T-cell (primary cell): ENCODE measurements around the gene RNF111. TPM values are rescaled to one million over a fixed set of nuclear protein-coding genes. Genes with fewer than 3 reads are reported as not detected.
A peak's percentile ranks its signal among the peaks of the same experiment; 100 is the strongest.

Experiments used
- ATAC-seq, 4 experiments: fragments of 200-7000 bp in 3 of 4; fragments of 150-1000 bp in 1 of 4; cut with Tn5 transposase; replicated peaks in 1 of 4; 1 replicate in 3 of 4; 2 replicates in 1 of 4; pipeline ENCODE4 v1.10.0; 2021; ENCODE audit warnings: moderate library complexity in 3 of 4, mild to moderate bottlenecking in 2 of 4, moderate number of reproducible peaks in 1 of 4
- CTCF ChIA-PET, 2 donors: fragments of 300-600 bp; sonication (Branson Sonifier 250); formaldehyde crosslinking; loops; one replicate each; lab custom pipeline; 2022; ENCODE audit warnings: antibody characterized with exemption in 2 of 2; lab: Charles Lee
- POLR2A ChIA-PET, 2 donors: fragments of 300-600 bp; sonication (Branson Sonifier 250); formaldehyde crosslinking; loops; one replicate each; lab custom pipeline; 2022; ENCODE audit warnings: antibody characterized with exemption in 2 of 2; lab: Charles Lee
- DNase-seq, 35 experiments: peaks; one replicate each; pipeline versions ENCODE4 v3.0.0 to v3.0.0-alpha.2; 2013 to 2023
- H3K27ac ChIP-seq: one replicate; pipeline ENCODE4 v1.5.1; 2013; ENCODE audit warnings: low read length
- H3K27me3 ChIP-seq, 2 experiments: replicated peaks in 1 of 2; 1 replicate in 1 of 2; 2 replicates in 1 of 2; pipeline versions ENCODE4 v1.6.1 to v1.7.0; 2013; ENCODE audit warnings: low read length in 1 of 2, mixed read lengths in 1 of 2; ENCODE audit not compliant: control insufficient read depth in 2 of 2, insufficient read depth in 2 of 2; ENCODE audit errors: extremely low read depth in 1 of 2
- H3K36me3 ChIP-seq, 2 donors: 1 replicate in 1 of 2; 2 replicates in 1 of 2; pipeline versions ENCODE4 v1.6.1 to v1.7.0; 2013; ENCODE audit warnings: low read length in 1 of 2; ENCODE audit not compliant: control insufficient read depth in 2 of 2, insufficient read depth in 1 of 2; ENCODE audit errors: extremely low read depth in 1 of 2
- H3K4me1 ChIP-seq, 2 experiments: 1 replicate in 1 of 2; 2 replicates in 1 of 2; pipeline versions ENCODE4 v1.6.1 to v1.7.0; 2013; ENCODE audit warnings: low read length in 2 of 2, mixed read lengths in 1 of 2; ENCODE audit not compliant: insufficient read depth in 2 of 2, control insufficient read depth in 1 of 2; ENCODE audit errors: extremely low read depth in 1 of 2
- H3K4me3 ChIP-seq, 2 donors: 1 replicate in 1 of 2; 2 replicates in 1 of 2; pipeline versions ENCODE4 v1.5.1 to v1.7.0; 2013; ENCODE audit warnings: mild to moderate bottlenecking in 2 of 2, low read length in 1 of 2, moderate library complexity in 1 of 2; ENCODE audit not compliant: control insufficient read depth in 1 of 2; ENCODE audit errors: extremely low read depth in 1 of 2
- H3K9me3 ChIP-seq: 2 replicates; pipeline ENCODE4 v1.7.0; 2013
- H3K27ac Mint-ChIP-seq, 2 donors: one replicate each; pipeline ENCODE4 v1.8.0; 2020 to 2021; ENCODE audit warnings: mild to moderate bottlenecking in 2 of 2, mixed read lengths in 2 of 2
- H3K27me3 Mint-ChIP-seq, 2 donors: one replicate each; pipeline ENCODE4 v1.8.0; 2021 to 2022; ENCODE audit warnings: mixed read lengths in 2 of 2
- H3K36me3 Mint-ChIP-seq: one replicate; pipeline ENCODE4 v1.8.0; 2021; ENCODE audit warnings: mixed read lengths
- H3K4me1 Mint-ChIP-seq, 3 donors: one replicate each; pipeline ENCODE4 v1.8.0; 2020 to 2022; ENCODE audit warnings: mixed read lengths in 3 of 3, mild to moderate bottlenecking in 1 of 3
- H3K4me3 Mint-ChIP-seq, 3 donors: one replicate each; pipeline ENCODE4 v1.8.0; 2020 to 2022; ENCODE audit warnings: mild to moderate bottlenecking in 3 of 3, mixed read lengths in 3 of 3, moderate library complexity in 3 of 3
- H3K9me3 Mint-ChIP-seq, 3 donors: one replicate each; pipeline ENCODE4 v1.8.0; 2020 to 2022; ENCODE audit warnings: mixed read lengths in 3 of 3
- WGBS: methylation state at CpG from one replicate; pipeline ENCODE4 v1.1.5; 2013; ENCODE audit warnings: missing lambda C conversion rate; ENCODE audit not compliant: insufficient coverage; 5-methylcytosine and 5-hydroxymethylcytosine counted together
- total RNA-seq, 35 experiments: library from RNA in 6 of 35; stranded (reverse) in 6 of 35; fragments of 120-200 nt in 1 of 35; gene quantifications; one replicate each; pipeline versions ENCODE4 v1.2.1 to v1.2.4 and lab custom pipeline; 2013 to 2026

Gene RNF111
- total RNA-seq, 5 donors from 2014 or later (not counting 1 experiment from before 2014, with no cell fraction given) = 45.8 to 57.3 (median 54.3) TPM

GRCh38 chr15:59074607-59075006 lies 87.1 kb downstream of the RNF111 start:
- ChIA-PET POLR2A (no interaction called here), CTCF (no interaction called here)
- no peaks in the 10 kb centered on the region for H3K27me3 Mint-ChIP-seq
- peak overlapping the region; percentile 28 to 66 for H3K27ac Mint-ChIP-seq
- H3K4me3 ChIP-seq = no peak overlapping the region
- no peak for ATAC-seq
- H3K9me3 Mint-ChIP-seq = no peaks in the 10 kb centered on the region
- H3K27me3 ChIP-seq = no peaks in the 10 kb centered on the region
- WGBS = no CpG with 5 or more reads among the region's 1 CpG
- no peak overlapping the region for H3K27ac ChIP-seq
- H3K9me3 ChIP-seq = no peaks in the 10 kb centered on the region
- H3K36me3 ChIP-seq = peaks cover 3 to 30% of the 10 kb centered on the region in 2 donors
- no peaks in the 10 kb centered on the region for H3K4me1 ChIP-seq
- H3K4me1 Mint-ChIP-seq = peaks cover 0 to 3% (median 2%) of the 10 kb centered on the region in 3 donors
- H3K4me3 Mint-ChIP-seq = no peak overlapping the region
- DNase-seq = no peak
- peaks cover 51% of the 10 kb centered on the region for H3K36me3 Mint-ChIP-seq

GRCh38 chr15:59087731-59088130 lies 100.3 kb downstream of the RNF111 start:
- no peaks in the 10 kb centered on the region for H3K9me3 Mint-ChIP-seq
- no peak overlapping the region for H3K4me3 Mint-ChIP-seq
- no peaks in the 10 kb centered on the region for H3K4me1 ChIP-seq
- DNase-seq (no peak), ATAC-seq (no peak)
- peaks cover 47% of the 10 kb centered on the region for H3K36me3 Mint-ChIP-seq
- H3K27ac ChIP-seq = no peak overlapping the region
- ChIA-PET CTCF (no interaction called here), POLR2A (no interaction called here)
- H3K27me3 Mint-ChIP-seq = no peaks in the 10 kb centered on the region
- 100% methylated on average over 2 of the region's 2 CpGs for WGBS
- peak overlapping the region; percentile 17 to 40 for H3K27ac Mint-ChIP-seq
- no peak overlapping the region for H3K4me3 ChIP-seq
- H3K9me3 ChIP-seq = no peaks in the 10 kb centered on the region
- H3K4me1 Mint-ChIP-seq = no peaks in the 10 kb centered on the region
- no peaks in the 10 kb centered on the region for H3K27me3 ChIP-seq
- H3K36me3 ChIP-seq = peaks cover 4 to 71% of the 10 kb centered on the region in 2 donors

- ChIA-PET CTCF (no interaction called here), POLR2A (interaction anchor here in 1 of 2 donors (0.6 kb wide), 1 partner anchor 578 kb away, joined by 5 read pairs; no protein-coding TSS in a partner anchor)
- Histone ChIP-seq H3K4me1 (peaks cover under 1 to 4% of the 10 kb centered on the region in 2 experiments), H3K27ac (no peak overlapping the region), H3K27me3 (no peaks in the 10 kb centered on the region), H3K36me3 (peaks cover 0 to 53% of the 10 kb centered on the region in 2 donors), H3K4me3 (no peak overlapping the region), H3K9me3 (no peaks in the 10 kb centered on the region)
- Mint-ChIP-seq H3K4me1 (peaks cover 3 to 8% (median 8%) of the 10 kb centered on the region in 3 donors), H3K36me3 (peaks cover 51% of the 10 kb centered on the region), H3K27me3 (no peaks in the 10 kb centered on the region), H3K27ac (no peak overlapping the region), H3K9me3 (no peaks in the 10 kb centered on the region), H3K4me3 (no peak overlapping the region)
- DNase-seq (no peak), ATAC-seq (no peak)
- no CpG with 5 or more reads among the region's 1 CpG for WGBS
Measured at GRCh38 chr15:59094077-59094476, 106.6 kb downstream of the RNF111 start.

GRCh38 chr15:59096429-59096828 lies 109.0 kb downstream of the RNF111 start:
- ATAC-seq (no peak), DNase-seq (no peak)
- no peak overlapping the region for H3K4me3 Mint-ChIP-seq
- no CpG with 5 or more reads among the region's 3 CpGs for WGBS
- no peaks in the 10 kb centered on the region for H3K9me3 ChIP-seq
- H3K9me3 Mint-ChIP-seq = no peaks in the 10 kb centered on the region
- H3K27ac Mint-ChIP-seq = no peak overlapping the region
- H3K36me3 Mint-ChIP-seq = peaks cover 45% of the 10 kb centered on the region
- peaks cover 0 to 38% of the 10 kb centered on the region in 2 donors for H3K36me3 ChIP-seq
- POLR2A ChIA-PET = no interaction called here
- no peak overlapping the region for H3K4me3 ChIP-seq
- H3K4me1 Mint-ChIP-seq = peaks cover 12 to 17% (median 14%) of the 10 kb centered on the region in 3 donors
- CTCF ChIA-PET = no interaction called here
- H3K4me1 ChIP-seq = peaks cover 2 to 4% of the 10 kb centered on the region in 2 experiments
- no peaks in the 10 kb centered on the region for H3K27me3 ChIP-seq
- H3K27ac ChIP-seq = no peak overlapping the region
- no peaks in the 10 kb centered on the region for H3K27me3 Mint-ChIP-seq

- ATAC-seq (peak in 1 of 4 experiments; percentile 21), DNase-seq (no peak)
- Histone ChIP-seq H3K27me3 (no peaks in the 10 kb centered on the region), H3K9me3 (no peaks in the 10 kb centered on the region), H3K4me3 (no peak overlapping the region), H3K27ac (no peak overlapping the region), H3K4me1 (peaks cover 2 to 4% of the 10 kb centered on the region in 2 experiments), H3K36me3 (peaks cover 0 to 19% of the 10 kb centered on the region in 2 donors)
- Mint-ChIP-seq H3K27me3 (no peaks in the 10 kb centered on the region), H3K27ac (peak overlapping the region; percentile 29 to 42), H3K4me1 (peaks cover 14 to 20% (median 17%) of the 10 kb centered on the region in 3 donors), H3K9me3 (no peaks in the 10 kb centered on the region), H3K4me3 (peak overlapping the region in 1 of 3 donors; percentile 56), H3K36me3 (peaks cover 30% of the 10 kb centered on the region)
- CTCF ChIA-PET = no interaction called here
- no CpG with 5 or more reads among the region's 2 CpGs for WGBS
- POLR2A ChIA-PET = interaction anchor here in 1 of 2 donors (0.6 to 0.7 kb wide), 3 partner anchors 8 to 1821 kb away, joined by 3 to 7 read pairs (median 7); no protein-coding TSS in a partner anchor
Measured at GRCh38 chr15:59099162-59099685, 111.8 kb downstream of the RNF111 start.

GRCh38 chr15:59104602-59104911 lies 117.1 kb downstream of the RNF111 start:
- H3K4me3 Mint-ChIP-seq = peak overlapping the region; percentile 88 to 93 (median 89)
- Histone ChIP-seq H3K36me3 (no peaks in the 10 kb centered on the region), H3K9me3 (no peaks in the 10 kb centered on the region), H3K27ac (peak overlapping the region; percentile 56), H3K4me1 (peaks cover 0 to 9% of the 10 kb centered on the region in 2 experiments), H3K4me3 (peak overlapping the region; percentile 80 to 92), H3K27me3 (no peaks in the 10 kb centered on the region)
- no peaks in the 10 kb centered on the region for H3K27me3 Mint-ChIP-seq
- H3K9me3 Mint-ChIP-seq = no peaks in the 10 kb centered on the region
- H3K36me3 Mint-ChIP-seq = peaks cover 5% of the 10 kb centered on the region
- 0% methylated on average over 2 of the region's 9 CpGs for WGBS
- DNase-seq (peak in 1 of 35 experiments; percentile 28), ATAC-seq (peak in 1 of 4 experiments; percentile 32)
- H3K27ac Mint-ChIP-seq = peak overlapping the region; percentile 91 to 92
- ChIA-PET POLR2A (no interaction called here), CTCF (no interaction called here)
- H3K4me1 Mint-ChIP-seq = peaks cover 16 to 20% (median 20%) of the 10 kb centered on the region in 3 donors
